Measurements from ENCODE around the gene IL10.

The IL10 gene

GRCh38 chr1:206792939-206793607, 20.8 kb upstream of the IL10 start:
- peaks cover 4 to 5% of the 10 kb centered on the region in 2 donors for H3K27me3 ChIP-seq (ENCODE audit: control insufficient read depth in 1 of 2, insufficient read depth in 2 of 2, low read length in 2 of 2)
- no peak overlapping the region for H3K27ac ChIP-seq (ENCODE audit: low read length)
- H3K36me3 ChIP-seq (ENCODE audit: control insufficient read depth in 2 of 2, insufficient read depth in 2 of 2, low read length in 2 of 2), result no peaks in the 10 kb centered on the region
- H3K4me1 ChIP-seq (ENCODE audit: control insufficient read depth, insufficient read depth, low read length), result no peaks in the 10 kb centered on the region
- no peak overlapping the region for H3K4me3 ChIP-seq (ENCODE audit: low read length in 2 of 2)
- H3K9ac ChIP-seq (ENCODE audit: low read length in 2 of 2), result no peak overlapping the region
- H3K9me3 ChIP-seq (ENCODE audit: control insufficient read depth in 2 of 2, low read length in 2 of 2), result no peaks in the 10 kb centered on the region

- no peaks in the 10 kb centered on the region for H3K36me3 ChIP-seq (ENCODE audit: control insufficient read depth in 2 of 2, insufficient read depth in 2 of 2, low read length in 2 of 2)
- peaks cover 2 to 4% of the 10 kb centered on the region in 2 donors for H3K27me3 ChIP-seq (ENCODE audit: control insufficient read depth in 1 of 2, insufficient read depth in 2 of 2, low read length in 2 of 2)
- no peaks in the 10 kb centered on the region for H3K9me3 ChIP-seq (ENCODE audit: control insufficient read depth in 2 of 2, low read length in 2 of 2)
- no peak overlapping the region for H3K4me3 ChIP-seq (ENCODE audit: low read length in 2 of 2)
- no peak overlapping the region for H3K27ac ChIP-seq (ENCODE audit: low read length)
- no peak overlapping the region for H3K9ac ChIP-seq (ENCODE audit: low read length in 2 of 2)
- H3K4me1 ChIP-seq (ENCODE audit: control insufficient read depth, insufficient read depth, low read length), result no peaks in the 10 kb centered on the region
Observed at GRCh38 chr1:206790502-206791250, 18.4 kb upstream of the IL10 start.

- Histone ChIP-seq H3K36me3 (ENCODE audit: control insufficient read depth in 2 of 2, insufficient read depth in 2 of 2, low read length in 2 of 2) (no peaks in the 10 kb centered on the region), H3K4me3 (ENCODE audit: low read length in 2 of 2) (no peak overlapping the region)
Observed at GRCh38 chr1:206788487-206789050, 16.3 kb upstream of the IL10 start.

GRCh38 chr1:206787891-206788290, 15.6 kb upstream of the IL10 start:
- no peaks in the 10 kb centered on the region for H3K4me1 ChIP-seq (ENCODE audit: control insufficient read depth, insufficient read depth, low read length)
- no peaks in the 10 kb centered on the region for H3K27me3 ChIP-seq (ENCODE audit: control insufficient read depth in 1 of 2, insufficient read depth in 2 of 2, low read length in 2 of 2)
- H3K9ac ChIP-seq (ENCODE audit: low read length in 2 of 2), result no peak overlapping the region
- H3K27ac ChIP-seq (ENCODE audit: low read length), result no peak overlapping the region
- H3K9me3 ChIP-seq (ENCODE audit: control insufficient read depth in 2 of 2, low read length in 2 of 2), result no peaks in the 10 kb centered on the region
- no peak overlapping the region for H3K4me3 ChIP-seq (ENCODE audit: low read length in 2 of 2)
- H3K36me3 ChIP-seq (ENCODE audit: control insufficient read depth in 2 of 2, insufficient read depth in 2 of 2, low read length in 2 of 2), result no peaks in the 10 kb centered on the region

More at GRCh38 chr1:206788487-206789050, 16.3 kb upstream of the IL10 start:
- H3K9ac ChIP-seq (ENCODE audit: low read length in 2 of 2), result no peak overlapping the region
- no peaks in the 10 kb centered on the region for H3K9me3 ChIP-seq (ENCODE audit: control insufficient read depth in 2 of 2, low read length in 2 of 2)
- H3K27ac ChIP-seq (ENCODE audit: low read length), result no peak overlapping the region
- H3K4me1 ChIP-seq (ENCODE audit: control insufficient read depth, insufficient read depth, low read length), result no peaks in the 10 kb centered on the region
- peaks cover 0 to 4% of the 10 kb centered on the region in 2 donors for H3K27me3 ChIP-seq (ENCODE audit: control insufficient read depth in 1 of 2, insufficient read depth in 2 of 2, low read length in 2 of 2)

GRCh38 chr1:206786212-206786886, 14.1 kb upstream of the IL10 start:
- Histone ChIP-seq H3K9ac (ENCODE audit: low read length in 2 of 2) (no peak overlapping the region), H3K4me3 (ENCODE audit: low read length in 2 of 2) (no peak overlapping the region), H3K36me3 (ENCODE audit: control insufficient read depth in 2 of 2, insufficient read depth in 2 of 2, low read length in 2 of 2) (no peaks in the 10 kb centered on the region), H3K27ac (ENCODE audit: low read length) (no peak overlapping the region), H3K9me3 (ENCODE audit: control insufficient read depth in 2 of 2, low read length in 2 of 2) (no peaks in the 10 kb centered on the region), H3K4me1 (ENCODE audit: control insufficient read depth, insufficient read depth, low read length) (no peaks in the 10 kb centered on the region), H3K27me3 (ENCODE audit: control insufficient read depth in 1 of 2, insufficient read depth in 2 of 2, low read length in 2 of 2) (no peaks in the 10 kb centered on the region)

- no peak overlapping the region for H3K4me3 ChIP-seq (ENCODE audit: low read length in 2 of 2)
- H3K9me3 ChIP-seq (ENCODE audit: control insufficient read depth in 2 of 2, low read length in 2 of 2), result no peaks in the 10 kb centered on the region
- no peaks in the 10 kb centered on the region for H3K27me3 ChIP-seq (ENCODE audit: control insufficient read depth in 1 of 2, insufficient read depth in 2 of 2, low read length in 2 of 2)
- H3K27ac ChIP-seq (ENCODE audit: low read length), result no peak overlapping the region
- no peak overlapping the region for H3K9ac ChIP-seq (ENCODE audit: low read length in 2 of 2)
- H3K4me1 ChIP-seq (ENCODE audit: control insufficient read depth, insufficient read depth, low read length), result no peaks in the 10 kb centered on the region
- no peaks in the 10 kb centered on the region for H3K36me3 ChIP-seq (ENCODE audit: control insufficient read depth in 2 of 2, insufficient read depth in 2 of 2, low read length in 2 of 2)
Observed at GRCh38 chr1:206785182-206785765, 13.0 kb upstream of the IL10 start.

GRCh38 chr1:206784471-206784903, 12.2 kb upstream of the IL10 start:
- H3K27ac ChIP-seq (ENCODE audit: low read length), result no peak overlapping the region
- H3K4me1 ChIP-seq (ENCODE audit: control insufficient read depth, insufficient read depth, low read length), result no peaks in the 10 kb centered on the region
- H3K36me3 ChIP-seq (ENCODE audit: control insufficient read depth in 2 of 2, insufficient read depth in 2 of 2, low read length in 2 of 2), result no peaks in the 10 kb centered on the region
- no peak overlapping the region for H3K4me3 ChIP-seq (ENCODE audit: low read length in 2 of 2)
- no peaks in the 10 kb centered on the region for H3K27me3 ChIP-seq (ENCODE audit: control insufficient read depth in 1 of 2, insufficient read depth in 2 of 2, low read length in 2 of 2)
- no peaks in the 10 kb centered on the region for H3K9me3 ChIP-seq (ENCODE audit: control insufficient read depth in 2 of 2, low read length in 2 of 2)
- no peak overlapping the region for H3K9ac ChIP-seq (ENCODE audit: low read length in 2 of 2)

- no peak overlapping the region for H3K27ac ChIP-seq (ENCODE audit: low read length)
- no peaks in the 10 kb centered on the region for H3K4me1 ChIP-seq (ENCODE audit: control insufficient read depth, insufficient read depth, low read length)
- H3K4me3 ChIP-seq (ENCODE audit: low read length in 2 of 2), result no peak overlapping the region
- H3K9ac ChIP-seq (ENCODE audit: low read length in 2 of 2), result no peak overlapping the region
- H3K9me3 ChIP-seq (ENCODE audit: control insufficient read depth in 2 of 2, low read length in 2 of 2), result no peaks in the 10 kb centered on the region
- no peaks in the 10 kb centered on the region for H3K27me3 ChIP-seq (ENCODE audit: control insufficient read depth in 1 of 2, insufficient read depth in 2 of 2, low read length in 2 of 2)
- H3K36me3 ChIP-seq (ENCODE audit: control insufficient read depth in 2 of 2, insufficient read depth in 2 of 2, low read length in 2 of 2), result no peaks in the 10 kb centered on the region
Observed at GRCh38 chr1:206783506-206783905, 11.2 kb upstream of the IL10 start.

- H3K27me3 ChIP-seq (ENCODE audit: control insufficient read depth in 1 of 2, insufficient read depth in 2 of 2, low read length in 2 of 2), result no peaks in the 10 kb centered on the region
- H3K4me1 ChIP-seq (ENCODE audit: control insufficient read depth, insufficient read depth, low read length), result no peaks in the 10 kb centered on the region
Observed at GRCh38 chr1:206782448-206782847, 10.2 kb upstream of the IL10 start.

GRCh38 chr1:206779638-206780037, 7.3 kb upstream of the IL10 start:
- Histone ChIP-seq H3K4me1 (ENCODE audit: control insufficient read depth, insufficient read depth, low read length) (no peaks in the 10 kb centered on the region), H3K36me3 (ENCODE audit: control insufficient read depth in 2 of 2, insufficient read depth in 2 of 2, low read length in 2 of 2) (no peaks in the 10 kb centered on the region), H3K27me3 (ENCODE audit: control insufficient read depth in 1 of 2, insufficient read depth in 2 of 2, low read length in 2 of 2) (peaks cover 0 to under 1% of the 10 kb centered on the region in 2 donors), H3K4me3 (ENCODE audit: low read length in 2 of 2) (no peak overlapping the region), H3K9me3 (ENCODE audit: control insufficient read depth in 2 of 2, low read length in 2 of 2) (no peaks in the 10 kb centered on the region), H3K27ac (ENCODE audit: low read length) (no peak overlapping the region), H3K9ac (ENCODE audit: low read length in 2 of 2) (no peak overlapping the region)

More at GRCh38 chr1:206782448-206782847, 10.2 kb upstream of the IL10 start:
- no peak overlapping the region for H3K27ac ChIP-seq (ENCODE audit: low read length)
- no peaks in the 10 kb centered on the region for H3K9me3 ChIP-seq (ENCODE audit: control insufficient read depth in 2 of 2, low read length in 2 of 2)
- H3K36me3 ChIP-seq (ENCODE audit: control insufficient read depth in 2 of 2, insufficient read depth in 2 of 2, low read length in 2 of 2), result no peaks in the 10 kb centered on the region
- H3K9ac ChIP-seq (ENCODE audit: low read length in 2 of 2), result no peak overlapping the region
- H3K4me3 ChIP-seq (ENCODE audit: low read length in 2 of 2), result no peak overlapping the region
